Fibroblast of lung (primary cell): ENCODE data around the gene FAM228A.

Experiments
- EZH2 ChIP-seq: IDR thresholded peaks from 2 replicates; pipeline ENCODE4 v1.5.1; 2012; ENCODE audit warnings: low read length, control low read depth, mild to moderate bottlenecking; ENCODE audit errors: missing control alignments
- TF ChIP-seq, protein P1 (sequence below), 2 donors: IDR thresholded peaks in 1 of 2; conservative IDR thresholded peaks in 1 of 2; 1 replicate in 1 of 2; 2 replicates in 1 of 2; pipeline ENCODE4 v1.5.1; 2011 to 2012; ENCODE audit warnings: low read length in 2 of 2, control low read depth in 1 of 2, inconsistent platforms in 1 of 2, low read depth in 1 of 2, mild to moderate bottlenecking in 1 of 2

DNA sequence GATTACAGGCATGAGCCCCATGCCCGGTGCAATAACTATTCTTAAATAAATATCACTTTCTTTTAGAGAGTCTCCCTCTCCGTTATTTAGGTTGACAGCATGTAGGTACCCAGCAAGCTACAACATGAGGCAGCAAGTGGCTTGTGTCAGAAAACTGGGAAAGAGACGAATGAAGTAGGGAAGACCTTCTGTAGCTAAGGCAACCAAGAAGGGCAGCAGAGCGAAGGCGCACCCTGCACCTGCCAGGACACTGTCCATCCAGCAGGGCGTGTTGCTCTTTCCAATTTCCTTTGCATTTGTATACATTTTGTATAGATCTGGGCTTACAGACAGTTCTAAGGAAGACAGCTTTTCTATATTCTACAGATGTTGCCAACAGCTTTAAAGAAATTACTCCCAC is 48.1 kb downstream of the FAM228A start:
- TF ChIP-seq, protein P1, sequence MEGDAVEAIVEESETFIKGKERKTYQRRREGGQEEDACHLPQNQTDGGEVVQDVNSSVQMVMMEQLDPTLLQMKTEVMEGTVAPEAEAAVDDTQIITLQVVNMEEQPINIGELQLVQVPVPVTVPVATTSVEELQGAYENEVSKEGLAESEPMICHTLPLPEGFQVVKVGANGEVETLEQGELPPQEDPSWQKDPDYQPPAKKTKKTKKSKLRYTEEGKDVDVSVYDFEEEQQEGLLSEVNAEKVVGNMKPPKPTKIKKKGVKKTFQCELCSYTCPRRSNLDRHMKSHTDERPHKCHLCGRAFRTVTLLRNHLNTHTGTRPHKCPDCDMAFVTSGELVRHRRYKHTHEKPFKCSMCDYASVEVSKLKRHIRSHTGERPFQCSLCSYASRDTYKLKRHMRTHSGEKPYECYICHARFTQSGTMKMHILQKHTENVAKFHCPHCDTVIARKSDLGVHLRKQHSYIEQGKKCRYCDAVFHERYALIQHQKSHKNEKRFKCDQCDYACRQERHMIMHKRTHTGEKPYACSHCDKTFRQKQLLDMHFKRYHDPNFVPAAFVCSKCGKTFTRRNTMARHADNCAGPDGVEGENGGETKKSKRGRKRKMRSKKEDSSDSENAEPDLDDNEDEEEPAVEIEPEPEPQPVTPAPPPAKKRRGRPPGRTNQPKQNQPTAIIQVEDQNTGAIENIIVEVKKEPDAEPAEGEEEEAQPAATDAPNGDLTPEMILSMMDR (conservative IDR thresholded peaks at IDR 0.05 in 1 of 2, IDR thresholded peaks at IDR 0.05 in 1 of 2; ENCODE audit: low read depth in 1 of 2, low read length in 2 of 2) = no peak
- no peak for TF ChIP-seq EZH2
